Activated CD4-positive, alpha-beta T cell treated with anti-CD3 and anti-CD28 coated beads for 1 hour (primary cell): ENCODE data around the gene ADH1C.
"Not testable (repeated sequence)": the region's sequence is repeated elsewhere in the genome, so short reads cannot be mapped to it uniquely, and the experiment has no call there.

Source experiments
- DNase-seq: peaks from one replicate; pipeline ENCODE4 v3.0.0-alpha.2; 2020

ADH1C gene

DNA sequence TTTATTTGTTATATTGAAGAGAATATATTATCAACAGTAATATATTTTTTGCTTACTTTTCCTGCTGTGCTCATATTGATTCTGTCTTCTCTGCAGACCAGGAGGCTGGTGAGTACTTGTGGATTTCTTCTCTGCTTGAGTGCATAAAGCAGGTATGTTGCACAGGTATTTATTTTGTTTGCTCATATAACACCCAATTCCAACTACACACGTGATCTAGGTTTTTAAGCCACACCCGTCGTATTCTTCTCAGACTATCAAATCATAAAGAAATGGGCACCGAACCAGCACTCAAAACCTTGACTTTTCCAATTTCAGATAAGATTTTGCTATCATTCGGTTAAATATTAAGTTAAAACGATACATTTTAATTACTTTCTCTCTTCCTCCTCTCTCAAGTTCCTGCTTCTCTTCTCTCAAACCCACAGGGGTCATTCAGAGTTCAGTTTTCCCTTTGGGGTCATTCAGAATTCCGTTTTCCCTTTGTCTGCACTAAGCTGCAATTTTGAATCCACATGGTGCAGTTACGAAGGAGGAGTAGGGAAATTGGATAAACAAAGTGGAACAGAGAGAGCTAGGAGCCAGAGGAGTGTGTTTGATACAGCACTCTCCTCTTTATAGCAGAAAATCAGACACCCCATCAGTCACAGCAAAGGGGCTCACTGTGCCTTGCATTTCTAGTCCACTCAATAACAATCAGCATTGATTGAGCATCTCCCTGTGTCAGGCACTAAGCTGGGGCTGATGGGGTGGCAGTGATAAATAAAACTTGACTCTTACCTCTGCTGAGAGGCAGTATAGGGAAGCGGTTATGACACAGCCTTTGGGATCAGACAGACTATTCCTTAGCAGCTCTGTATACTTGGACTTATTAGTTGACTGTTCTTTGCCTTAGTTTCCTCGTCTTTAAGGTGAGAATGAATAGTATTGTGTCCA, at the start of gene ADH1C:
Gene ADH1C (minus strand): TSS at position 145 of the 936 bp plus-strand sequence. CDS start 71 bp downstream, at position 74.
- no peak for DNase-seq

DNA sequence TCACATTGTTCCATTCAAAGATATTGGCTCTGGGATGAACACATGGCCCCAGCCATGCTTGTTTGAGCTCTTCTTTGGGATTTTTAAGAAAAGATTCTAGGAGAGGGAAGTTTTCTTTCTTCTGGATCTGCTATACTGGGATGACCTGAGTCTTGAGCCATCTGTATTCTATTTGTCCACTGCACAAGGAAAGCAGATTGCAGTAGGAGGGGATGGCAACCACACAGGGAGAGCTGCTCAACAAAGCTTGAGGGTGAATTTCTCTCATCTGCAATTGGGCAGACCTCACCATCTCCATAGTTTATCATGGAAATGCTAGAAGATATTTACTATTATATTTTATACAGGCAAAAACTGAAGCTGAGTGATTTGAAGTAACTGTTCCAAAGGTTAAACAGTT, 48.3 kb upstream of the ADH1C start:
- no peak for DNase-seq

DNA sequence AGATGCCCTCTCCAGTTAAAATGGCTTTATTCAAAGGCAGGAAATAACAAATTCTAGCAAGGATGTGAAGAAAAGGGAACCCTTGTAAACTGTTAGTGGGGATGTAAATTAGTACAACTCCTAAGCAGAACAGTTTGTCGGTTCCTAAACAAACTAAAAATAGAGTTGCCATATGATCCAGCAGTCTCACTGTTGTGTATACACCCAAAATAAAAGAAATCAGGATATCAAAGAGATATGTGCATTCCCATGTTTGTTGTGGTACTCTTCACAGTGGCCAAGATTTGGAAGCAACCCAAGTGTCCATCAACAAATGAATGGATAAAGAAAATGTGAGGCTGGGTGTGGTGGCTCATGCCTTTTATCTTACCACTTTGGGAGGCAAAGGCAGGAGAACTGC, 46.5 kb upstream of the ADH1C start:
- DNase-seq, result no peak

DNA sequence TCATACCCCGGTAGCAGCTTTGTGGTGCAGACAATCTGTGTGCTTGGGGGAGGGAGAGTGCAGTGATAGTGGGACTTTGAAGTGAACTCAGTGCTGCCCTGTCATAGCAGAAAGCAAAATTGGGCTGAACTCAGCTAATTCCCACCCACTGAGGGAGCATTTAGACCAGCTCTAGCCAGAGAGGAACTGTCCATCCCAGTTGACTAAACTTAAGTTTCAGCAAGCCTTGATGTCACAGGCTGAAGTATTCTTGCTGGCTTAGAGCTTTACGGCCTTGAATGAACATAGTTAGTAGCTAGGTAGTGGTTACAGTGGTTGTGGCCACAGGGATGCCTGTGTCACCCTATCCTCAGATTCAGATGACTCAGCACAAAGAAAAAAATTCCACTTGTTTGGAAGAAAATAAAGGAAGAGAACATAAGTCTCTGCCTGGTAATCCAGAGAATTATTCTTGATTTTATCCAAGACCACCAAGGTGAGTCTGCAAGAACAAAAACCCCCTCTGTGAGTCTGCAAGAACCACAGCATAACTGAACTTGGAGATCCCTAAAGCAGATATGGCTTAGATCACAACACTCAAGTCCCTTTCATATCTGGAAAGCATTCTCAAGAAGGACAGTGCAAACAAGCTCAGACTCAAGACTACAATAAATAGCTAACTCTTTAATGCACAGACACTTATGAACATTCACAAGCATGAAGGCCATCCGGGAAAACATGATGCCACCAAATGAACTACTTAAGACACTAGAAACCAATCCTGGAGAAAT, 43.2 kb upstream of the ADH1C start:
- DNase-seq, result no peak

DNA sequence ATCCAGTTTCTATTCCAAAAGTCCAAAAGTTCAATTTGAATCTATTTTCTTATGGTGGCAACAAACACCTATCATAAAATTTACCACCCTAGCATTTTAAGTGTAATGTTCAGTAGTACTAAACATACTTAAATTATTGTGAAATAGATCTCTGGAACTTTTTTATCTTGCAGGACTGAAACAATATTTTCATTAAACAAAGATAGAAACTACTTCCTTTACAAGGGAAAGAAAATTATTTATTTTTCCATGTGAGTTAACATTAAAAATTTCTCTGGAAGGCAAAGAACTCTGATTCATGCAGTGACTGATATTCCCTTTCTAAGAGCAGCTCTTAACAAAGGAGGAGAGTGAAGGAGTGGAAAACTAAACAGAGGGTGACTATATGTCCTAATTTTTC, 42.4 kb upstream of the ADH1C start:
- no peak for DNase-seq

DNA sequence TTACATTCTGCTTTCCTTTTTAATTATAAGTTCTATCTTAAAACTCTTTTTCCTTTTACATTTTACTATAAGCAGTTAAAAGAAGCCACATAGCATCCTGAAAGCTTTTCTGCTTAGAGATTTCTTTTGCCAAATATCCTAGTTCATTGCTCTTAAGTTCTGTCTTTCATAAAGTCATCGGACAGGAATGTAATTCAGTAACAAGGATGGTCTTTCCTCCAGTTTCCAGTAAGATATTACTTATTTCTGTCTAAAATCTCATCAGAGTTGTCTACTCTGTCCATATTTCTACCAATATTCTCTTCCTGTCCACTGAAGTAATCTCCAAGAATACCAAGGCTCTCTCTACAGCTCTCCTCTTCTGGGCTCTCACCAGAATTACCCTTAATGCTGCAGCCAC, 37.5 kb upstream of the ADH1C start:
- no peak for DNase-seq

DNA sequence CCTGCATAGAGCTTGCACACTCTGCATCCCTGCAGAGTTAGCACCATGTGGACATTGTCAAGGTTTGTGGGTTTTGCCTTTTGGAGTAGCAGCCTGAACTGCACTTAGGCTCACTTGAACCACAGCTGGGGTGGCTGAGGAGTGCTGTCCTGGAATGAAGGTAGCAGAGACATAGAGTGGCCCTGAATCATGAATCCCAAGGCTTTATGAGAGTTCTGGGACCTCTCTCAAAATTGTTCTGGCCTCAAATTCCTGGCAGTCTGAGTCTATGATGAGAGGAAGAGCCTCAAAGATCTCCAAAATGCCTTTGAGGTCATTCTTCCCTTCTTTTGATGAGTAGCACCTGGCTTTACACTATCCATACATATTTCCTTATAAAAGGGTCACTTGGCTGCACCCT, 37.1 kb upstream of the ADH1C start:
- DNase-seq, result no peak

DNA sequence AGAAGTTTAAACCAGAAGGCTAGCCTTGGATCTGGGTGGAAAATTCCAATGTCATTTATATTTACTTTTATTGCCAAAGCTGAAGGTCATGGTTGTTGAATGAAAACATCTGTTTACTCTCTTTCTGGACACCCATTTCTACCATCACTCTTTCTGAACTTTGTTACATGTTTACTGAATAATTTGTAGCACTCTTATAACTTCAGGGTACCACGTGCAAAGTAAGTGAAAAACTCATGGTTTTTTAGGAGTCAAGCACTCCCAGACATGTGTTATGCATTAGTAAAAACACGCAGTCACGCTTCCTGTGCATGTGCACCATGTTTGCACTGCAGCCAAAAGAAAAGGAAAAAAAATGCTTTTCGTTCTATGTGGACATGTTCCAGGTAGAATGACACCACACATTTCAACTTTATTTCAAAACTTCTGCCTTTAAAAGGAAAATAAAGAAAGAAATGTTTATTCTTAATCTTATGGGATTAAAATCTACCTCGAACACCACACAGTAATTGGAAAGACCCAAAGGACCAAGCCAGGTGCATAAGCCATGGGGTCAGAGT, 31.4 kb upstream of the ADH1C start:
- no peak for DNase-seq

DNA sequence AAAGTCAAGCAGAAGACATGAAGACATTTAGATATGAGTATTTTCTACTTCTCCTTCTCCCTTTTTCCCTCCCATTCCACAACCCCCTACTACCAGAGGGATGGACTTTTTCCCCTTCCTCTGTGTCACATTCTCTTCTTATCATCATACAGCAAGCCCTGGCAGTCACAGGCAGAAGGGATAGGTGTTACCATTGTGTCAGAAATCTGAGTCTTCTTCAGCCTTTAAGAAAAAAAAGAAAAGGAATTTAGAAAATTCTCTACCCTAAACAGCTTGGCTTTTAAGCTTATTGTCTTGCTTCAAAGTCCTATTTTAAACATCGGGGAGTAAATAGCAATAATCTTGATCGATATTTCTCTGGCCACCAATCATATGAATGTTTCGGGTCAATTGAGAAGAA, 30.9 kb upstream of the ADH1C start:
- no peak for DNase-seq

DNA sequence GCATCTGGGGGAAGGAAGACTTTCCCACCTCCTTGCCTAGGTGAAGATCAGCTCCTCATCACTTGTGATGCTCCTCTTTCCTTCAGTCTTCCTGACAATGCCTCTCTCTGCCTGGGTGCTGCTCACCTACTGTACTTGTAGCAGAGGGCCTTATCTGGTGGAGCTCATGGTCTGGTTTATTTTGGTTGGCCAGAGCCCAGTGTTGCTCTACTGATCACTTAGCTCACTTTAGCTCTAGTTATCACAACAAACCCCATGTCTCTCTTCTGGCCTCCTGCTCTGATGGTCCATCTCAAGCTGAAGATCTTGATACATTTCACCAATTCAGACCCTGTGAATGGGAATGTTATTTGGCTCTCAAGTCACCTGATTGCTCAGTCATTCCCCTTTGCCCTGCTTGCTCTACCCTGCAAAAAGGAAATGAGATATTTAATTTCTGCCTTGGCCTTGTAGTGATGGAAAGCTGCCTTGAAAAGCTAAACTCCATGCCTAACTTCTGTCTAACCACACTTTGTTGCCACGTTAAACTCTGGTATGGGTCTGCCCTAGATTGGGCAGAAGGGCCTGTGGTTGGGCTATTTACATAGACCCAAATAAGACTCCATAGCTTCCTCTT, 30.3 kb upstream of the ADH1C start:
- no peak for DNase-seq

DNA sequence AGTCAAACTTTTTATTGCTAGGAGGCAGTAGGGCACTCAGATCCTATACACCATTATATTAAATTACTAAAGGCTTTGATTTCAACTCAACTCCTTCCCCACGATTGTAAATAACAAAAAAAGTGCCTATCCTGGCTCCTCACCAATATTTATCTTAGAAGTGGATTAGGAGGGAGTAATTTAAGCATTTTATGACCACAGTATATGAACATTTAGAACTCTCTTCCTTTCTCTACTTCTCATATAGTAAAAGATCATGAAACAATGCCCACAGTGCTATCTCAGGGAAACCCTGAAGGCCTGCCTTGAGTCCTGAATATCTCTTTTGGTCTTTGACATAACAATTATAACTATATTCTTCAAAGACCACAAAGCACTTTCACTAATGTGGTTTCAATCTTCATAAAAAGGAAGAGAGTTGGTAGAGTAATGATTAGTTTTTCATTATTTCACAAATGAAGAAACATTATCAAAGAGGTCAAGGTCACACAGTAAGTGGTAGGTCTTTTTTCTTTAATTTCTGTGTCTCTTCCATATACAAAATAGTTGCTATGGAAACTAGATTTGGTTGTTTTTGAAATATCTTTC, 29.1 kb upstream of the ADH1C start:
- DNase-seq, result no peak

DNA sequence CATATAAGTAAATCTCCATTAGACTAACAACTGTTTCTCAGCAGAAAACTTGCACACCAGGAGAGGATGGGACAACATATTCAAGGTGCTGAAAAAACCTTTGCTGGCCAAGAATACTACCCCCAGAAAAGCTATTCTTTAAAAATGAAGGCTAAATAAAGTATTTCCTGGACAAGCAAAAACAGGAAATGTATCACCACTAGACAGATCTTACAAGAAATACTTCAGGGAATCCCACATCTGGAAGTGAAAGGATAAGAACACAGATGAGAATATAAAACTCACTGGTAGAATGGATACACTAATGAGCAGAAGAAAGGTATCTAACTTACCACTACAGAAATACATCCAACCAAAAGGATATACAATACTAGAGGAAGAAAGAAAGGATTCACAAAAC, 27.0 kb upstream of the ADH1C start:
- no peak for DNase-seq

DNA sequence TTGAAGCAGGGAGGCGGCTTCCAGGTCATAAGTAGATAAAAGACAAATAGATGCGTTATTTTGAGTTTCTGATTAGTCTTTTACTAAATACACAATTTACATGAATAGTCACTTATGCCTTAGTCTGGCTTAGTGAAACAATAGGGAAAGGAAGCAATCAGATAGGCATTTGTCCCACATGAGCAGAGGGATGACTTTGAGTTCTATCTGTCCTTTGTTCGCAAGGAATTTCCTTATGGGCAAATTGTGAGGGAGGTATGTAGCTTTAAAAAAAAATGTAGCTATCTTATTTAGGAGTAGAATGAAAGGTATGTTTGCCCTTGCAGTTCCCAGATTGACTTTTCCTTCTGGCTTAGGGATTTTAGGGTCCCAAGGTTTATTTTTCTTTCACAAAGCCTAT, 26.3 kb upstream of the ADH1C start:
- DNase-seq, result no peak

DNA sequence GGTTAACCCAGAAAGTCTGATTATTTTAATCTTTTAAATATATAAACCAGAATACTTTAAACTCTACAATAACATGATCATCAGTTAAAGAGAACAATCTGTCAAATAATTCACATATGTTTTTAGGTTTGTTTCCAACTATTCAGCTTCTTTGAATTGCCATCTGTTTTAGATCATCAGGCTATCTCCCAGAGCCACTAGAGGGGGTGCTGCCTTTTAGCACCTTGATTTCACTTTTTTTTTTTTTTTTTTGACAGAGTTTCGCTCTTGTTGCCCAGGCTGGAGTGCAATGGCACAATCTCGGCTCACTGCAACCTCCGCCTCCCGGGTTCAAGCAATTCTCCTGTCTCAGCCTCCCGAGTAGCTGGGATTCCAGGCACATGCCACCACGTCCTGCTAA, 24.8 kb upstream of the ADH1C start:
- DNase-seq, result not testable (repeated sequence)

DNA sequence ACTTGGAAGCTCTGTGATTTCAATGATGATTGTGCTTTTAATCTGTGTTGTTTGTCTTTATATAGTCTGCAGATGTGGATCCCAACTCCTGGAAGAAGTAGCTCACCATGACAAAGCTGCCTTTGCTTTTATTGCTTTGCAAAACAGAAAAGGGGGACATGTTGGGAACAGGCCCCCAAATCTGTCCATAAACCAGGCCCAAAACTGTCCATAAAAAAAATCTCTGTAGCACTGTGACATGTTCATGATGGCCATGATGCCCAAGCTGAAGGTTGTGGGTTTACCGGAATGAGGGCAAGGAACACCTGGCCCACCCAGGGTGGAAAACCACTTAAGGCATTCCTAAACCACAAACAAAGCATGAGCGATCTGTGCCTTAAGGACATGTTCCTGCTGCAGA, 19.9 kb upstream of the ADH1C start:
- not testable (repeated sequence) for DNase-seq

DNA sequence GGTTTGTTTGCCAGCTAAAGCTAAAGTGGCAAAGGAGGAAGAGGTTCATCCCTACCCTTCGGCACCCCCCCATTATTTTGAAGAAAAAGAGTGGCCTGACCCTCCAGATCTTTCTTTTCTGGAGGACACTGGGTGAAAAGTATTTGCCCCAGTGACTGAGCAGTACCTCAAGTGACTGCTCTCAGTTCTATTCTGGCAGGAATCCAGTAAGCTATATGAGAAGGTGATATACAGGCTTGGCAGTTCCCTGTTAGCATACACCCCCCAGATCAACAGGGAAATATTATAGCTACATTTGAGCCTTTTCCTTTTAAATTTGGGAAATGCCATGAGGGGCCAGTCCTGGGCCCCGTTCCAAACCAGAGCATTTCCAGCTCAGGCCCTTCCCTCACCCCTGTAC, 15.3 kb upstream of the ADH1C start:
- DNase-seq, result not testable (repeated sequence)

DNA sequence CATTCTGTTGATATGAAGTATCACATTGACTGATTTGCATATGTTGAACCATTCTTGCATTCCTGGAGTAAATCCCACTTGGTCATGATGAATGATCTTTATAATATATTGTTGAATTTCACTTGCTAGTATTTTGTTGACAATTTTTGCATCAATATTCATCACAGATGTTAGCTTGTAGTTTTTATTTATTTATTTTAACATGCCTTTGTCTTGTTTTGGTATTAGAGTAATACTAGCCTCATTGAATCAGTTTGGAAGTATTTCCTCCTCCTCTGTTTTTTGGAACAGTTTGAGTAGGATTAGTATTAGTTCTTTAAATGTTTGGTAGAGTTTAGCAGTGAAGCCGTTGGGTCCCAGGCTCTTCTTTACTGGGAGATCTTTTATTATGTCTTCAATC, 13.9 kb upstream of the ADH1C start:
- DNase-seq, result no peak

DNA sequence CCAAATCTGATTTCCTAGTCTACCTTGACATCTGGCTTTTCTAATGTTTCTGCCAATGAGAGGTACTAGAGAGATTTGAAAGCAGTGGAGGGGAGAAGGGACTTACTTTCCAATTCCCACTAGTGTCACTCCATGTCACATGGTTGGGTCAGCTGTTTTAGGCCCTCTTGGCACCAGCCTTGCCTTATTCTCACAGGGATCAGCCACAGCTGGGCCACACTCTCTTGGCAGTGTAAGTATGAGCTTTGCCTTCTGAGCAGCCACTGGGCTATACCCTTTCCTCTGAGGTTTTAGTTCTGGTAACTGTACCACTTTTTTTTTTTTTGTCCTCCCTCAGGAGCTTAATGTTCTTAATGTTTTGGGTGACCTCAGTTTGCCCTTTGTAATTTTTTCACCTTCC, 10.2 kb upstream of the ADH1C start:
- DNase-seq, result no peak

DNA sequence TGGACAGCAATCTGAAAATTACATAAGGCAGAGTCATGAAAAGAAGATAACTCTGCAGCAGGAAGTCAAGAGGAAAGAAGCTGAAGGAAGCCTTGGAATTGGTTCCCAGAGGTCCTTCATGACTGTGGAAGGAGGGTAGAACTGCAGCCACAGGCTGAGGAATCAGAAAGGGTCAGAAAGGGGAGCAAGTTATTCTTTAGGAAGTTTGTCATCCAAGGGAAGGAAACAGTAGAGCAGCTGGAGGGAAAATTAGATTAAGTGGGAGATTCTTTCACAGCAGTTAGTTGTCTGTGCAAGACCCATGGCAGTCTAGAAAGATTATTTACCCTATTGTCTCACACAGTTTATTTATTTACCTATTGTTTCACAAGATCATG, 9.3 kb upstream of the ADH1C start:
- no peak for DNase-seq

DNA sequence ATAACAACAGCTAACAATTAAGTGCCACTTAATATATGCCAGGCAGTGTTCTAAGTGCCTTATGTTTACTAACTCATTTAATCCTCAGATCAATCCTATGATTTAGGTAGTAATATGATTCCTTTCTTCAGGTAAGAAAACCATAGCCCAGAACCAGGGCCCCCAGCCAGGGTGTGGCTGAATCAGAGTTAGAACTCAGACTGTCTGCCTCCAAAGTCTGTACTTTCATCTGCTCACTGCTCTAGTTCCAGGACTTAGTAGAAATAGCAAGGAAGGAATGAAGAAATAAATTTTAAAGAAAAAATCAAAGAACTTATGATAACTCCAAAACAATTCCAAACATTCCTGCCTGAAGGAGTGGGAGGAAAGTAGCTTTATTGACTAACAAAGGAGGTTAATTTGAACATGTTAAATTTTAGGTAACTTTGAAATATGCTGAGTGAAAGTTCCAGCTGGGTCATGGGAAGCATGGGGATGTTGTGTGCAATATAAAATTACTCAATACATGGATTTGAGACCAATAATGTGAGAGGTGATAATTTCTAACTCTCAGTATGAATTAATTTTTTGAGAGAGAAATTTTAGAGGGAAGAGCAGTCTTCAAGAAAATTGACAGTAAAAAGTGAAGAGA, 8.8 kb upstream of the ADH1C start:
- DNase-seq, result no peak

DNA sequence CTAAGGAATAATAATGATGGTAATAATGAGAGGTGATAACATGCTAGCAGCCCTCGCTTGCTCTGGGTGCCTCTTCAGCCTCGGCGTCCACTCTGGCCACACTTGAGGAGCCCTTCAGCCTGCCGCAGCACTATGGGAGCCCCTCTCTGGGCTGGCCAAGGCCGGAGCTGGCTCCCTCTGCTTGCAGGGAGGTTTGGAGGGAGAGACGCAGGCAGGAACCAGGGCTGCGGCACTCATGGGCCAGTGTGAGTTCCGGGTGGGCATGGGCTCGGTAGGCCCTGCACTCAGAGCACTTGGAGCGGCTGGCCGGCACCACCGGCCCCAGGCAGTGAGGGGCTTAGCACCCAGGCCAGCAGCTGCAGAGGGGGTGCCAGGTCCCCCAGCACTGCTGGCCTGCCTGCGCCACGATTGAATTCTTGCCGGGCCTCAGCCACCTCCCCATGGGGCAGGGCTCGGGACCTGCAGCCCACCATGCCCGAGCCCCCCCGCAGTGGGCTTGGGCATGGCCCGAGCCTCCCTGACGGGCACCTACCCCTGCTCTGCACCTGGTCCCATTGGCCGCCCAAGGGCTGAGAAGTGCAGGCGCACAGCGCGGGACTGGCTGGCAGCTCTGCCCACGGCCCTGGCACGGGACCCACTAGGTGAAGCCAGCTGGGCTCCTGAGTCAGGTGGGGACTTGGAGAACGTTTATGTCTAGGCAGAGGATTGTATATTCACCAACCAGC, 7.1 kb upstream of the ADH1C start:
- DNase-seq, result no peak

DNA sequence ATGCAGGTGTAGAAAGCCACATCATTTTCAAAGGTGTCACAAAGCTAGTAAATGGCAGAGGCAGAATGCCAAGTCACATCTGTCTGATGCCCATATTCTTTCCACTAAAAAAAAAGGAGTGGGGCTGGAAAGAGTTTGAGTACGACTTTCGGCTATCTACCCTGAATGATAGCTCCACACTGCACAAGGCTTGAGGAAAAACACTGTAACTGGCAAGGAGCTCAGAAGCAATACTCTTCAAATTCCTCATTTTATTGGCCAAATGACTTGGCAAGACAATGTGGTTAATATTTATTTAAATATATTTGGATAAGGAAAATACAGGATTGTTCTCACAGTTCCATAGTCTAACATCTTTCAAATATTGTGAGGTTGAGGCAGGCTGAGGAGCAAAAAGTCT, 5.4 kb upstream of the ADH1C start:
- DNase-seq, result no peak
